Loucy (cell line): ENCODE data around the gene ARHGAP6.

Experiments
- CTCF ChIP-seq: fragments of 200-600 bp; sonication (generic); conservative IDR thresholded peaks from 2 replicates; pipeline ENCODE4 v1.5.1; 2014; ENCODE audit warnings: mild to moderate bottlenecking, antibody characterized with exemption, low read length
- EZH2phosphoT487 ChIP-seq: fragments of 200-600 bp; IDR thresholded peaks from 2 replicates; pipeline ENCODE4 v1.6.1; 2018; ENCODE audit warnings: antibody characterized with exemption, mild to moderate bottlenecking, moderate library complexity, borderline replicate concordance

DNA sequence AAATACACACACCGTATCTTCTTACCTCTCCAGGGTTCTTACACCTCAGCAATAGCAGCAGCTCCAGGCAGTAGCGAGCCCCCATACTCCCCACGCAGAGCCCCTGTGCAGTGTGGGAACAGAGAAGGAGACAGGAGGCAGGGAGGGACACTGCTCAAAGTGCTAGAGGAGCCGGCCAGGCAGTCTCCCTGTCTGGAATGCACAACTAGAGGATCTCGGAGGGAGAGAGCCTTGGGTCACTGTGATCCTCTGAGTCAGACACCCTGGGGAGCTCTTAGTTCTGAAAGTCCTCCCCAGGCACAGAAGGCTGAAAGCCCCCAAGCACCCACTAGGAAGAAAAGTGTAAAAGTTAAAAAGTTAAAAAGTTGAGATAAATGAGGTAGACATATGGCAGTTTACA lies 356.5 kb downstream of the ARHGAP6 start:
- TF ChIP-seq CTCF (no peak), EZH2phosphoT487 (no peak)
